K562 (cell line): ENCODE data around the gene KCNK1. TPM values are rescaled to one million over a fixed set of nuclear protein-coding genes. Genes with fewer than 3 reads are reported as not detected.

Source experiments
- HIVEP1 ChIP-seq: fragments of 250-450 bp; sonication (Bioruptor Pico); IDR thresholded peaks from 2 replicates; pipeline ENCODE4 v1.4.0; 2020; ENCODE audit warnings: mild to moderate bottlenecking
- HMG20A ChIP-seq: fragments of 450-650 bp; formaldehyde crosslinking; conservative IDR thresholded peaks from 2 replicates; pipeline ENCODE4 v1.4.0; 2020; ENCODE audit warnings: mild to moderate bottlenecking, mixed read lengths
- NCOA4 ChIP-seq: fragments of 450-650 bp; IDR thresholded peaks from 2 replicates; pipeline ENCODE4 v1.6.1; 2018; ENCODE audit warnings: mild to moderate bottlenecking; ENCODE audit not compliant: partially characterized antibody
- ZKSCAN1 ChIP-seq: fragments of 150-350 bp; IDR thresholded peaks from 2 replicates; pipeline ENCODE4 v1.6.1; 2016; ENCODE audit warnings: low read depth, low read length
- ZNF551 ChIP-seq: fragments of 250-450 bp; sonication (Bioruptor Pico); IDR thresholded peaks from 2 replicates; pipeline ENCODE4 v1.5.0; 2021; ENCODE audit warnings: mild to moderate bottlenecking, moderate library complexity
- polyA plus RNA-seq, 8 experiments: library from polyadenylated mRNA; depleted of rRNA in 4 of 8; stranded (reverse) in 5 of 8; unstranded in 3 of 8; fragments of >200 nt; fragmentation: Nextera tagmentation in 2 of 8; fragmentation: Illumina TruSeq in 1 of 8; extraction: Ambion mirVana in 2 of 8; extraction: Trizol in 1 of 8; gene quantifications; 2 replicates each; pipeline versions ENCODE4 v1.2.1 to v1.2.3, GENCODE V29; 2011 to 2014; ENCODE audit warnings: inconsistent platforms in 1 of 8, missing spikeins in 1 of 8
- total RNA-seq, 7 experiments: library from RNA; depleted of rRNA in 6 of 7; stranded (reverse); fragments of >200 nt in 6 of 7; fragmentation: Illumina TruSeq in 2 of 7; extraction: Trizol in 2 of 7; gene quantifications; 2 replicates each; pipeline versions ENCODE4 v1.2.1 to v1.2.3, GENCODE V29; 2011 to 2021; ENCODE audit warnings: low replicate concordance in 1 of 7
- TF ChIP-seq, protein P1 (sequence below): fragments of 200-800 bp; sonication (Bioruptor generic); IDR thresholded peaks from 2 replicates; pipeline ENCODE4 v1.6.1; 2017; ENCODE audit warnings: missing genetic modification characterization, missing compliant biosample characterization
- TF ChIP-seq, protein P2 (sequence below): sonication (generic); formaldehyde crosslinking; IDR thresholded peaks from 2 replicates; pipeline ENCODE4 v1.8.0; 2022; ENCODE audit warnings: mild to moderate bottlenecking, missing genetic modification reagents
- TF ChIP-seq, protein P3 (sequence below): fragments of 250-450 bp; sonication (Bioruptor Pico); IDR thresholded peaks from 2 replicates; pipeline ENCODE4 v1.5.0; 2020; ENCODE audit warnings: mild to moderate bottlenecking, borderline replicate concordance
- TF ChIP-seq, protein P4 (sequence below): fragments of 150-350 bp; IDR thresholded peaks from 2 replicates; pipeline ENCODE4 v1.6.1; 2014; ENCODE audit warnings: low read depth, mild to moderate bottlenecking, low read length, borderline replicate concordance
- TF ChIP-seq, protein P5 (sequence below): fragments of 450-650 bp; IDR thresholded peaks from 2 replicates; pipeline ENCODE4 v1.6.1; 2016; ENCODE audit warnings: low read depth, mild to moderate bottlenecking, moderate library complexity

Gene KCNK1
- total and polyA plus RNA-seq, 9 of the 15 experiments (the other 6 are each of a cell fraction or from before 2014, with no cell fraction given) = 3.1 to 22.7 (median 6.0) TPM

DNA sequence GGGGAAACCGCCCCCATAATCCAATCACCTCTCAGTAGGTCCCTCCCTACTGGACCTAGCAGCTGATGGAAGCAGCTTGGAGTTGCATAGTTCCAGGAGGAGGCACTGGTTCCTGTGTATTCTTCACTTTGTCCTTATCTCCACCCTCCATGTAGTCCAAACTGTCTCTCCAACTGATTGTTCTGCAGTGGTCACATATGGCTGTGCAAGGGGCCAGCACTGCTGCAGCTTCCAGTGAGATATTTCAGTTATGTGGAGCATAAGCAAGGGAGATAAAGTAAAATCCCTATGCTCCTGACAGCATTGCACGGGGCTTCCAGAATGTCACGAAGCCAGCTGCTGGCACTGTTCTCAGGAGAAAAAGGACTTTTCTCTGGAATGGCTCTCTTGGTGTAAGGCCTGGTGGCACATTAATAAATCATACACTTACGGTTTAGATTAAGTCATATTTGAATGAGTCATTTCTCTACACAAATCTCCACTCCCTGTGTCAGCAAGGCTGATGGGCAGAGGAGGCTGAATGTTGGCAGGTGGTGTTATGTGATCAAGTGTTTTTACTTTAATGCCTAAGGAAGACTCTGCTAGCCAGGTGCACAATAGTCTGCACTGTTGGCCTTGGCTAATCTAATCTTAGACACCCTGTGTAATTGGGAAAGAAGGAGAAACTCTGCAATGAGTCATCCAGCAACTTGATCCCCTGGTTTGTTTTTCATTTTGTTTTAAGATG is 93.4 kb downstream of the KCNK1 start (continued):
- TF ChIP-seq, protein P1, sequence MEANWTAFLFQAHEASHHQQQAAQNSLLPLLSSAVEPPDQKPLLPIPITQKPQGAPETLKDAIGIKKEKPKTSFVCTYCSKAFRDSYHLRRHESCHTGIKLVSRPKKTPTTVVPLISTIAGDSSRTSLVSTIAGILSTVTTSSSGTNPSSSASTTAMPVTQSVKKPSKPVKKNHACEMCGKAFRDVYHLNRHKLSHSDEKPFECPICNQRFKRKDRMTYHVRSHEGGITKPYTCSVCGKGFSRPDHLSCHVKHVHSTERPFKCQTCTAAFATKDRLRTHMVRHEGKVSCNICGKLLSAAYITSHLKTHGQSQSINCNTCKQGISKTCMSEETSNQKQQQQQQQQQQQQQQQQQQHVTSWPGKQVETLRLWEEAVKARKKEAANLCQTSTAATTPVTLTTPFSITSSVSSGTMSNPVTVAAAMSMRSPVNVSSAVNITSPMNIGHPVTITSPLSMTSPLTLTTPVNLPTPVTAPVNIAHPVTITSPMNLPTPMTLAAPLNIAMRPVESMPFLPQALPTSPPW (CRISPR knock-in tag) = no peak; the same call in none of the 2 replicates
- TF ChIP-seq, protein P2, sequence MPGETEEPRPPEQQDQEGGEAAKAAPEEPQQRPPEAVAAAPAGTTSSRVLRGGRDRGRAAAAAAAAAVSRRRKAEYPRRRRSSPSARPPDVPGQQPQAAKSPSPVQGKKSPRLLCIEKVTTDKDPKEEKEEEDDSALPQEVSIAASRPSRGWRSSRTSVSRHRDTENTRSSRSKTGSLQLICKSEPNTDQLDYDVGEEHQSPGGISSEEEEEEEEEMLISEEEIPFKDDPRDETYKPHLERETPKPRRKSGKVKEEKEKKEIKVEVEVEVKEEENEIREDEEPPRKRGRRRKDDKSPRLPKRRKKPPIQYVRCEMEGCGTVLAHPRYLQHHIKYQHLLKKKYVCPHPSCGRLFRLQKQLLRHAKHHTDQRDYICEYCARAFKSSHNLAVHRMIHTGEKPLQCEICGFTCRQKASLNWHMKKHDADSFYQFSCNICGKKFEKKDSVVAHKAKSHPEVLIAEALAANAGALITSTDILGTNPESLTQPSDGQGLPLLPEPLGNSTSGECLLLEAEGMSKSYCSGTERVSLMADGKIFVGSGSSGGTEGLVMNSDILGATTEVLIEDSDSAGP (CRISPR knock-in tag) = no peak
- TF ChIP-seq, protein P3, sequence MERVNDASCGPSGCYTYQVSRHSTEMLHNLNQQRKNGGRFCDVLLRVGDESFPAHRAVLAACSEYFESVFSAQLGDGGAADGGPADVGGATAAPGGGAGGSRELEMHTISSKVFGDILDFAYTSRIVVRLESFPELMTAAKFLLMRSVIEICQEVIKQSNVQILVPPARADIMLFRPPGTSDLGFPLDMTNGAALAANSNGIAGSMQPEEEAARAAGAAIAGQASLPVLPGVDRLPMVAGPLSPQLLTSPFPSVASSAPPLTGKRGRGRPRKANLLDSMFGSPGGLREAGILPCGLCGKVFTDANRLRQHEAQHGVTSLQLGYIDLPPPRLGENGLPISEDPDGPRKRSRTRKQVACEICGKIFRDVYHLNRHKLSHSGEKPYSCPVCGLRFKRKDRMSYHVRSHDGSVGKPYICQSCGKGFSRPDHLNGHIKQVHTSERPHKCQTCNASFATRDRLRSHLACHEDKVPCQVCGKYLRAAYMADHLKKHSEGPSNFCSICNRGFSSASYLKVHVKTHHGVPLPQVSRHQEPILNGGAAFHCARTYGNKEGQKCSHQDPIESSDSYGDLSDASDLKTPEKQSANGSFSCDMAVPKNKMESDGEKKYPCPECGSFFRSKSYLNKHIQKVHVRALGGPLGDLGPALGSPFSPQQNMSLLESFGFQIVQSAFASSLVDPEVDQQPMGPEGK (CRISPR knock-in tag) = no peak
- TF ChIP-seq NCOA4 (no peak), HIVEP1 (no peak), ZKSCAN1 (peak; percentile 15; the same call in 1 of the 2 replicates), ZNF551 (no peak), HMG20A (CRISPR knock-in tag) (no peak)
- TF ChIP-seq, protein P4, sequence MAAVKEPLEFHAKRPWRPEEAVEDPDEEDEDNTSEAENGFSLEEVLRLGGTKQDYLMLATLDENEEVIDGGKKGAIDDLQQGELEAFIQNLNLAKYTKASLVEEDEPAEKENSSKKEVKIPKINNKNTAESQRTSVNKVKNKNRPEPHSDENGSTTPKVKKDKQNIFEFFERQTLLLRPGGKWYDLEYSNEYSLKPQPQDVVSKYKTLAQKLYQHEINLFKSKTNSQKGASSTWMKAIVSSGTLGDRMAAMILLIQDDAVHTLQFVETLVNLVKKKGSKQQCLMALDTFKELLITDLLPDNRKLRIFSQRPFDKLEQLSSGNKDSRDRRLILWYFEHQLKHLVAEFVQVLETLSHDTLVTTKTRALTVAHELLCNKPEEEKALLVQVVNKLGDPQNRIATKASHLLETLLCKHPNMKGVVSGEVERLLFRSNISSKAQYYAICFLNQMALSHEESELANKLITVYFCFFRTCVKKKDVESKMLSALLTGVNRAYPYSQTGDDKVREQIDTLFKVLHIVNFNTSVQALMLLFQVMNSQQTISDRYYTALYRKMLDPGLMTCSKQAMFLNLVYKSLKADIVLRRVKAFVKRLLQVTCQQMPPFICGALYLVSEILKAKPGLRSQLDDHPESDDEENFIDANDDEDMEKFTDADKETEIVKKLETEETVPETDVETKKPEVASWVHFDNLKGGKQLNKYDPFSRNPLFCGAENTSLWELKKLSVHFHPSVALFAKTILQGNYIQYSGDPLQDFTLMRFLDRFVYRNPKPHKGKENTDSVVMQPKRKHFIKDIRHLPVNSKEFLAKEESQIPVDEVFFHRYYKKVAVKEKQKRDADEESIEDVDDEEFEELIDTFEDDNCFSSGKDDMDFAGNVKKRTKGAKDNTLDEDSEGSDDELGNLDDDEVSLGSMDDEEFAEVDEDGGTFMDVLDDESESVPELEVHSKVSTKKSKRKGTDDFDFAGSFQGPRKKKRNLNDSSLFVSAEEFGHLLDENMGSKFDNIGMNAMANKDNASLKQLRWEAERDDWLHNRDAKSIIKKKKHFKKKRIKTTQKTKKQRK = no peak
- TF ChIP-seq, protein P5, sequence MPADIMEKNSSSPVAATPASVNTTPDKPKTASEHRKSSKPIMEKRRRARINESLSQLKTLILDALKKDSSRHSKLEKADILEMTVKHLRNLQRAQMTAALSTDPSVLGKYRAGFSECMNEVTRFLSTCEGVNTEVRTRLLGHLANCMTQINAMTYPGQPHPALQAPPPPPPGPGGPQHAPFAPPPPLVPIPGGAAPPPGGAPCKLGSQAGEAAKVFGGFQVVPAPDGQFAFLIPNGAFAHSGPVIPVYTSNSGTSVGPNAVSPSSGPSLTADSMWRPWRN = peak; percentile 38; the same call in 1 of the 2 replicates
